NCI-H524 (cell line): ENCODE results near the gene SP2.

Experiments used
- DNase-seq, 2 experiments: peaks; one replicate each; lab custom pipeline; 2025; lab: John Stamatoyannopoulos, UW

The SP2 gene

GRCh38 chr17:47871048-47871447 is 25.0 kb upstream of the SP2 start:
- DNase-seq: no peak

- no peak for DNase-seq
Observed at GRCh38 chr17:47872019-47872650, 23.9 kb upstream of the SP2 start.

GRCh38 chr17:47872651-47873161 is 23.3 kb upstream of the SP2 start:
- no peak for DNase-seq

GRCh38 chr17:47873200-47874090 is 22.6 kb upstream of the SP2 start:
- DNase-seq: no peak

- DNase-seq: peak; percentile 94 to 97
Observed at GRCh38 chr17:47875011-47875985, 20.7 kb upstream of the SP2 start.

- no peak for DNase-seq
Observed at GRCh38 chr17:47877368-47878034, 18.5 kb upstream of the SP2 start.

- no peak for DNase-seq
Observed at GRCh38 chr17:47878203-47879027, 17.6 kb upstream of the SP2 start.

- DNase-seq: no peak
Observed at GRCh38 chr17:47879028-47879585, 16.9 kb upstream of the SP2 start.

- DNase-seq: peak in 1 of 2 experiments; percentile 25
Observed at GRCh38 chr17:47879776-47880454, 16.1 kb upstream of the SP2 start.

GRCh38 chr17:47882247-47882646 is 13.8 kb upstream of the SP2 start:
- no peak for DNase-seq

GRCh38 chr17:47882695-47883588 is 13.1 kb upstream of the SP2 start:
- no peak for DNase-seq

- no peak for DNase-seq
Observed at GRCh38 chr17:47883589-47884426, 12.2 kb upstream of the SP2 start.

GRCh38 chr17:47884427-47884740 is 11.7 kb upstream of the SP2 start:
- no peak for DNase-seq

GRCh38 chr17:47884905-47885730 is 10.9 kb upstream of the SP2 start:
- no peak for DNase-seq

- no peak for DNase-seq
Observed at GRCh38 chr17:47888293-47888692, 7.7 kb upstream of the SP2 start.

- DNase-seq: peak; percentile 71 to 81
Observed at GRCh38 chr17:47889734-47890529, 6.1 kb upstream of the SP2 start.
